Hepatocyte (in vitro differentiated cells): ENCODE results near the gene KRTAP5-4.

Experiments
- CTCF ChIP-seq: fragments of 200-600 bp; sonication (generic); IDR thresholded peaks from 2 replicates; pipeline ENCODE4 v1.5.1; 2016; ENCODE audit warnings: antibody characterized with exemption, mild to moderate bottlenecking; ENCODE audit not compliant: poor library complexity
- EZH2 ChIP-seq: fragments of 200-600 bp; sonication (generic); IDR thresholded peaks from 2 replicates; pipeline ENCODE4 v1.6.1; 2016; ENCODE audit warnings: antibody characterized with exemption, mild to moderate bottlenecking, borderline replicate concordance

- no peak for TF ChIP-seq CTCF
- TF ChIP-seq EZH2 = no peak
Observed at GRCh38 chr11:1639102-1639620, 17.2 kb upstream of the KRTAP5-4 start.
